RWPE2 (cell line): ENCODE results near the gene ASNSD1.

ENCODE experiments used
- ATAC-seq: fragments of 200-7000 bp; cut with Tn5 transposase; 3 replicates; pipeline ENCODE4 v1.9.1; 2021; ENCODE audit warnings: low read depth
- DNase-seq: peaks from one replicate; pipeline ENCODE4 v3.0.0-alpha.2; 2020; ENCODE audit warnings: low spot score
- H3K27ac ChIP-seq: fragments of 450-650 bp; 2 replicates; pipeline ENCODE4 v1.5.1; 2017; ENCODE audit warnings: mild to moderate bottlenecking; ENCODE audit not compliant: poor library complexity, severe bottlenecking
- H3K27me3 ChIP-seq: fragments of 250-450 bp; sonication (Bioruptor Pico); 2 replicates; pipeline ENCODE4 v1.5.1; 2021; ENCODE audit warnings: mild to moderate bottlenecking, moderate library complexity; ENCODE audit not compliant: insufficient read depth, poor library complexity, severe bottlenecking
- H3K36me3 ChIP-seq: fragments of 250-450 bp; sonication (Bioruptor Pico); 2 replicates; pipeline ENCODE4 v1.5.1; 2020; ENCODE audit warnings: low read depth, mild to moderate bottlenecking, moderate library complexity
- H3K4me1 ChIP-seq: fragments of 250-450 bp; sonication (Bioruptor Pico); 2 replicates; pipeline ENCODE4 v1.5.1; 2021; ENCODE audit warnings: mild to moderate bottlenecking, moderate library complexity; ENCODE audit not compliant: insufficient read depth, poor library complexity, severe bottlenecking
- H3K4me3 ChIP-seq: fragments of 250-450 bp; sonication (Bioruptor Pico); 2 replicates; pipeline ENCODE4 v1.5.1; 2021; ENCODE audit warnings: mild to moderate bottlenecking, moderate library complexity; ENCODE audit not compliant: severe bottlenecking
- H3K9me3 ChIP-seq: fragments of 250-450 bp; sonication (Bioruptor Pico); 2 replicates; pipeline ENCODE4 v1.5.1; 2021; ENCODE audit warnings: mild to moderate bottlenecking, moderate library complexity; ENCODE audit not compliant: severe bottlenecking
- CTCF ChIP-seq: fragments of 450-650 bp; IDR thresholded peaks from one replicate; pipeline ENCODE4 v1.5.1; 2017; ENCODE audit warnings: mild to moderate bottlenecking, moderate library complexity; ENCODE audit not compliant: poor library complexity, severe bottlenecking

Gene ASNSD1

GRCh38 chr2:189618197-189618596 is 43.1 kb upstream of the ASNSD1 start:
- no peaks in the 10 kb centered on the region for H3K27me3 ChIP-seq
- H3K4me1 ChIP-seq, result no peaks in the 10 kb centered on the region
- TF ChIP-seq CTCF, result no peak
- ATAC-seq (no peak), DNase-seq (no peak)
- H3K4me3 ChIP-seq, result no peak overlapping the region
- no peak overlapping the region for H3K27ac ChIP-seq
- H3K9me3 ChIP-seq, result no peaks in the 10 kb centered on the region
- H3K36me3 ChIP-seq, result no peaks in the 10 kb centered on the region

GRCh38 chr2:189621781-189622180 is 39.5 kb upstream of the ASNSD1 start:
- no peak for ATAC-seq
- TF ChIP-seq CTCF, result no peak
- no peaks in the 10 kb centered on the region for H3K9me3 ChIP-seq
- no peaks in the 10 kb centered on the region for H3K4me1 ChIP-seq
- no peak for DNase-seq
- no peak overlapping the region for H3K4me3 ChIP-seq
- no peaks in the 10 kb centered on the region for H3K27me3 ChIP-seq
- no peaks in the 10 kb centered on the region for H3K36me3 ChIP-seq
- no peak overlapping the region for H3K27ac ChIP-seq

GRCh38 chr2:189623049-189623448 is 38.2 kb upstream of the ASNSD1 start:
- Histone ChIP-seq H3K4me3 (no peak overlapping the region), H3K36me3 (no peaks in the 10 kb centered on the region), H3K4me1 (no peaks in the 10 kb centered on the region), H3K27me3 (no peaks in the 10 kb centered on the region), H3K27ac (no peak overlapping the region), H3K9me3 (no peaks in the 10 kb centered on the region)
- DNase-seq, result no peak
- ATAC-seq, result no peak
- no peak for TF ChIP-seq CTCF

- Histone ChIP-seq H3K36me3 (no peaks in the 10 kb centered on the region), H3K27me3 (no peaks in the 10 kb centered on the region), H3K27ac (no peak overlapping the region), H3K4me1 (no peaks in the 10 kb centered on the region), H3K4me3 (no peak overlapping the region), H3K9me3 (no peaks in the 10 kb centered on the region)
- DNase-seq (no peak), ATAC-seq (peak; percentile 81)
- TF ChIP-seq CTCF, result no peak
Measured at GRCh38 chr2:189624648-189625355, 36.5 kb upstream of the ASNSD1 start.

- H3K27me3 ChIP-seq, result no peaks in the 10 kb centered on the region
- no peak for TF ChIP-seq CTCF
- H3K4me1 ChIP-seq, result no peaks in the 10 kb centered on the region
- H3K4me3 ChIP-seq, result no peak overlapping the region
- no peak overlapping the region for H3K27ac ChIP-seq
- H3K9me3 ChIP-seq, result no peaks in the 10 kb centered on the region
- ATAC-seq (no peak), DNase-seq (no peak)
- H3K36me3 ChIP-seq, result no peaks in the 10 kb centered on the region
Measured at GRCh38 chr2:189625636-189626035, 35.6 kb upstream of the ASNSD1 start.
